GM19395 (cell line): Measurements from ENCODE around the gene NSMCE1.
"Not testable (repeated sequence)": the region's sequence is repeated elsewhere in the genome, so short reads cannot be mapped to it uniquely, and the experiment has no call there.

Experiments
- ATAC-seq: cut with Tn5 transposase; IDR thresholded peaks from one replicate; pipeline ENCODE4 v1.9.1; 2021; ENCODE audit warnings: mild to moderate bottlenecking, moderate library complexity; ENCODE audit not compliant: unreplicated experiment

The NSMCE1 gene

DNA sequence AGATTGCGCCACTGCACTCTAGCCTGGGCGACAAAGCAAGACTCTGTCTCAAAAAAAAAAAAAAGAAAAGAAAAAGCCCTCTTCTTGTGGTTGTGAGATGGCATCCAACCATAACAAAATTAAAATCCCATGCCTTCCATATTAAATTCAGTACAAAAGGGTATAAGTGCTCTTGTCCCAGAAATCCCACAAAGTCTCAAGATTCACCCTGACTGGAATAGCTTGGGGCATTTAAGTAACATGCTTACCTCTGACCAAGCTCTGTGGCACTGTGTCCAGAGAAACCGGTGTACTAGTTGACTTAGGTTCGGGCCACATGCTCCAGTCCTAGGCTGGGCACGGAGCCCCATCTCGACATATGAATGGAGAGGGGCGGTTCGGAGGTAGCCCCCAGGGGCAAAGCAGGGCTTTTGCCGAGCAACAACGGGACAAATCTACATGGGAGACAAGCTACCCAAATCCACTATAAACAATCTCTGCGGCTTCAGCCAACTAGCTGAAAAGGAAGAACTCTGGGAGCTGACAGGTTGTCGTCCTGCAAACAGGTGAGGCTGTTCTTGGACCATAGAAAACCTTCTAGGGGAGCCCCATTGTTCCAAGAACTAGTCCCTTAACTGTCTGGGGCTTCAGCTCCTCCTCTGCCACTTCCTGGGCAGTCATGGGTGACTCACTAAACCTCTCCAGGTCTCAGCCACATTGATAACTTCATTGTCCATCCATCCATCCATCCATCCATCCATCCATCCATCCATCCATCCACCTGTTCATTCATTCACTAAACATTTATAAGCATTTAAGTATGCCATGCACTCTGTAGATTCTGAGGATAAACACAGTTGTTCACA lies 34.9 kb upstream of the NSMCE1 start:
- no peak for ATAC-seq

DNA sequence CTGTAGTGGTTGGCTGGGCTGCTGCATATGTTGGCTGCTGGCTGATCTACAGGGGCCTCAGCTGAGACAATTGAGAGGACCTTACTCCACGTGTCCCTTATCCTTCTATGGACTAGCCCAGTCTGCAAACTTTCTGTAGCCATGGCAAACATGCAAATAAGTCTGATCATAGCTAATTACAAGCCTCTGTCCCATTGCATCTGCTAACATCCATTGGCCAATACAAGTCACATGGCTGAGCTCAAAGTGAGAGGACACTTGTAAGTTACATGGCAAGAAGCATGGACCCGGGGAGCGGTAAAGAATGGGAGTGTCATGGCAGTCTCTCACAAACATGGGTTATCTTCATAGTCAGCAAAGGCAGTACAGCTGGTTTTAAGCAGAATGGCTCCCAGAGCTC lies 33.6 kb upstream of the NSMCE1 start:
- ATAC-seq = no peak

DNA sequence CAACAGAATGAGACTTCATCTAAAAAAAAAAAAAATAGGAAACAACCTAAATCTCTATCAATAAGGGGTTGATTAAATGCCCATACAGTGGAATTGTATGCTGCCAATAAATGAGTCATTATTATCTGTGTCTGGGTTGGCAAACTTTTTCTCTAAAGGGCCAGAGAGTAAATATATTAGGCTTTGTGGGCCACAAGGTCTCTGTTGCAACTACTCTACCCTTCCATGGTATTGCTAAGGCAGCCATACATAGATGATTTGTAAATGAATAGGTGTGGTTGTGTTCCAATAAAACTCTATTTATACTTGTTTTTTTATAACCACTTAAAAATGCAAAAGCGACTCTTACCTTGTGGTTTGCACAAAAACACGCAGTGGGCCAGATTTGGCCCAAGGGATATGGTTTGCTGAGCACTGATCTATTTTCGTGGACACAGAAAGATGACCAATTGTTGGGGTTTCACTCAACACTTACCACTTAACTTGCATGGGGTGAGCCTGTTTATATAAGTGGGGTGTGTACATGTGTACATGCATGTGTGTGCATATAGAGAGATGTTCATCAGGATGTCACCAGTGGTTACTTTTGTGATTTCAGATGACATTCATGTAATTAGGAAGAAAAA lies 32.8 kb upstream of the NSMCE1 start:
- no peak for ATAC-seq

DNA sequence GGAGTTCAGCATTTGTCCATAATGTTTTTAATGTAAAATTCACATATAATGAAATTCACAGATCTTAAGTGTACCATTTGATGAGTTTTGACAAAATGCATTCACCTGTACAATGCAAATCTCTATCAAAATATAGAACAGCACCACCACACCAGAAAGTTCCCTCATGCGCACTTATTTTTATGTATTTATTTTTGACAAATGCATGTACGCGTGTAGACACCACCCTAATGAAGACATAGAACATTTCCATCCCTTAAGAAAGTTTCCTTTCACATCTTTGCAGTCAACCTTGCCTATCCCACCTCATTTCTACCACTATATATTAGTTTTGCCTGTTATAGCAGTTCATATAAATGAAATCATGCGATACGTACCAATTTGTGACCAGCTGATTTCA lies 29.6 kb upstream of the NSMCE1 start:
- no peak for ATAC-seq

DNA sequence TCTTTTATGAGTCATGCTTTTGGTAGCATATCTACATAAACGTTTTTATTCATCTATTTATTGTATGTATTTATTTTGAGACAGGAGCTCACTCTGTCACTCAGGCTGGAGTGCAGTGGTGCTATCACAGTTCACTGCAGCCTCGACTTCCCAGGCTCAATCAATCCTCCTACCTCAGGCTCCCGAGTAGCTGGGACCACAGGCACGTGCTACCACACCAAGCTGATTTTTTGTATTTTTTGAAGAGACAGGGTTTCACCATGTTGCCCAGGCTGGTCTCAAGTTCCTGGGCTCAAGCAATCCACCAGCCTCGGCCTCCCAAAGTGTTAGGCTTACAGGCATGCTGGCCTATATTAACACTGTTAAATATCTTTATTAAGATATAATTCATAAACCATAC lies 24.8 kb upstream of the NSMCE1 start:
- ATAC-seq = no peak

DNA sequence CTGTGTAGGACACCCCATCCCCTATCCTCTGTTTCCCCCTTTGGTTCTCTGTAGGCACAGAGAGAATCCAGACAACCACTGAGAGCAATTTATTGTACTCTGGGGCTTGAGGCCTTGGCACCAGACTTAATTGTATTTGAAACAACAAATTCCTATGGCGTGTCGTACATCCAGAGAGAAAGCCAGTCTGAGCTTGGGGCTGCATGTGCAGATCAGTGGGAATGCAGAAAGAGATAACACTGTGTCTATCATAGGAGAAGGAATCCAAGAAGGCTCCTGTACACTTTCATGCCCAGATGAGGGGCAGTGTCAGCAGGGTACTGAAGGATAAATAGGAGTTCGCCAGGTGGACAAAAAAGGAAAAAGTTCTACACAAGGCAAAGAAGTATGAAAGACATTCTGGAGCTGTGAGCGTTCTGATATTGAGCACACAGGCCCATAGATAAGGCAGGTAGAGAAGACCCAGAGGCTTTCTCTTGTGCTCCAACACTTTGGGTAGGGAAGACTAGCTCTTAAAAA lies 23.2 kb upstream of the NSMCE1 start:
- ATAC-seq = no peak

DNA sequence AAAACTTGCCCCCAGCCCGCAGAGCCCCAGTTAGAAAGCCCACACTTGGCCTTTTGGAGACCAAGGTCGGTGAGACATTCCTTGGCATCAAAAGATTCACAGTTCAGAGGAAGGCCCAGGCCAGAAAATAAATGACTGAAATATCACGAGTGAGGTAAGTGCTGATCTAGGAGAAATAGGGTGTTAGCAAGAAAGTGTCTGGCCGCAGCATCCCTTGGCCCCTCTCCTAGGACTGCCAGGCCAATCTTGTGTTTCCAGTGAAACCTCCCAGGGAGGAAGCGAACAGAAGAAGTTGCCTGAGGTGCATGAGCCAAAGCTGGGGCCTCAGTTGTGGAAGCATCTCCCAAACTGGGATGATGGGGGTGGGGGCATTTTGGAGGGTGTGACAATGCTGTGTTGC lies 22.5 kb upstream of the NSMCE1 start:
- no peak for ATAC-seq

DNA sequence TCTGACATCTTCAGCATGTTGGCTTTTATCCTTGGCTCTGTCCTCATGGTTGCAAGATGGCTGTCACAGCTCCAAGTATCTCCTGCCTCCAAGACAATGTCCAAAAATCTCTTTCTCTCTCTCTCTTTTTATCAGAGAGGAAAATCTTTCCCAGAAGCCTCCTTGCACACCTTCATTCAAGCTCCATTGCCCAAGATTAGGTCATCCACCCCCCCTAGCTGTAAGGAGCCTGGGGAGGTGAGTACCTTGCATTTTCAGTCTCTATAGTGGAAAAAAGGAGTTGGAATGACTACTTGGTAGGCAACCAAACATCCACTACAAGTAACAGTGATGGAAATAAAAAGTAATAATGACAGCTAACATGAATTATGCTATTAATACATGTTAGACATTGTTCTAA lies 22.0 kb upstream of the NSMCE1 start:
- no peak for ATAC-seq

DNA sequence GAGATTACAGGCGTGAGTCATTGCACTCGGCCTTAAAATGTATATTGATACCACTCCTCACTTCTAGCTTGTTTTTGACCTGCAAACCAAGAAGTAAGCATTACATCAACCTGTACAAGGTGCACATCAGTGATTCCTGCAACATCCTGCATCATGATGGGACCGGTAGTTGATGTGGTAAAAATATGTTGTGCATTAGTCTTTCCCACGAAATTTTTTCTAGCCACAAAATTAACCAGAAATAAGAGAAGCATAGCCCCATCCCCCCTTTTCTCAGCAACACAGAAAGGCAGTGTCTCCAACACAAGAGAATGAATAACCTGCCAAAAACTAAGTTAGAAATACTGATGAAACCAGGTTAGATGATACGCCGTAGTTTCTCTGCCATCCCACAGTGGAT lies 21.1 kb upstream of the NSMCE1 start:
- no peak for ATAC-seq

DNA sequence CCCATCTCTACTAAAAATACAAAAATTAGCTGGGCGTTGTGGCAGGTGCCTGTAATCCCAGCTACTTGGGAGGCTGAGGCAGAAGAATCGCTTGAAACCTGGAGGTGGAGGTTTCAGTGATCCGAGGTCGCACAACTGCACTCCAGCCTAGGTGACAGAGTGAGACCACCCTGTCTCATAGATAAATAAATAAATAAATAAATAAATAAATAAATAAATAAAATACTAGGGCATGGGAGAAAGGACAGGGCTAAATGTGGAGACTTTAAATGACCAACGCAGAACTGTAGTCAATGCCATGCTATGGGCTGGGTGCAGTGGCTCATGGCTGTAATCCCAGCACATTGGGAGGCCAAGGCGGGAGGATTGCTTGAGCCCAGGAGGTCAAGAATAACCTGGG lies 19.7 kb upstream of the NSMCE1 start:
- not testable (repeated sequence) for ATAC-seq

DNA sequence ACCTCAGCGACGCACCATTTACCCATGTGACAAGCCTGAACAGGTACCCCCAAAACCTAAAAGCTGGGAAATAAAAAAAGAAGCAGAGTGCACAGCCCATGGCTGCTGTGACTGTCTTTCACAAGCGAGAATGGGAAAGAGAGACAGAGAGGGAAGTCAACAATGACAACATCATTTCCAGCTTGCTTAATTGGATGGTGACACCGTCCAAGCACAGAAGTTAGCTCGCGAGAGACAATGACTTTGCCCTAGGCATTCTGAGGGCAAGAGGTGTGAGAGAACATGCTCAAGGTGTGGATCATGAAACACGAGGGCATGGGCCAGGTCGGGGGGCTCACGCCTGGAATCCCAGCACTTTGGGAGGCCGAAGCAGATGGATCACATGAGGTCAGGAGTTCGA lies 19.3 kb upstream of the NSMCE1 start:
- ATAC-seq = no peak

DNA sequence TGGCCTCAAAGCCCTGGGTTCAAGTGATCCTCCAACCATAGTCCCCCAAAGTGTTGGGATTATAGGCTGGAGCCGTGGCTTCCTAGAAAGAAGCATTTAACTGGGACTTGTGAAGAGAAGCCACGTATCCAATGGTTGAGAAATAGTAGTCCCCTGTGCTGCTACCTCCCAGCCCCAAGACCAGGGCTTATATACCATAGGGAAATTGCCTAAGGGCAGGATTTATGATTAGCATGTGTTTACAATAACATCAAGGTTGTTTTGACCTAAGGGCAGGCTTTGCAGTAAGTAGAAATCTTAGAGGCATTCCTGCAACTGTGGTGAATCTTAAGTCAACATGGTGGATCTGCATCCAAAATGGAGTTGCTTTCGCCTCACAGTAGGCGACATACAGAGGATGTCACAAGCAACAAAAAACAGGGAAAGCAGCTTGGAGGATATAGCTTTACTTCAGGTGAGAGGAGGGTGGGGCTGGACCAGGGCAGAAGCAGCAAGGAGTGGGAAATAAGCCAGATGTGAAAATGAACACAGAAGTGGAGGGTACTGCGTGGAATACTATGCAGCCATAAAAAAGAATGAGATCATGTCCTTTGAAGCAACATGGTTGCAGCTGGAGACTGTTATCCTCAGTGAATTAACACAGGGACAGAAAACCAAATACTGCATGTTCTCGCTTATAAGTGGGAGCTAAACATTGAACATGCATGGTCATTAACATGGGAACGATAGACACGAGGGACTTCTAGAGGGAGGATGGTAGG lies 18.7 kb upstream of the NSMCE1 start:
- ATAC-seq = no peak

DNA sequence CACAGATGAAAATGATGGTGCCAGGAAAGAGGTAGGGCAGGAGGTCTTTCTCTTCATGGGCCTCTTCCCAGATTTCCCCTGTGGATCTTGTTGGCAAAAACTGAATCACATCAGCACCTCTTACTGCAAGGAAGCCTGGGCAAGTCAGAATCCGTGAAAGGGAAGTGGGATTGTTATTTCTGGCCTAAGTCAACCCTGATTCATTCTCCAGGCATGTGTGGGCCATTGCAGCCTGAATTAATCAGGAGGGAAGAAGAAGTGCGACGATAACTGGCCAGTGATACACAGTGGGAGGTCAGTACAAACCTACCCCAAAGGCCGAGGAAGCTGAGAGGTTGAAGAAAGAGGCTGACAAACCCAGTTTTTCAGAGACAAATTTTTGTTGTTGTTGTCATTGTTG lies 17.9 kb upstream of the NSMCE1 start:
- no peak for ATAC-seq

DNA sequence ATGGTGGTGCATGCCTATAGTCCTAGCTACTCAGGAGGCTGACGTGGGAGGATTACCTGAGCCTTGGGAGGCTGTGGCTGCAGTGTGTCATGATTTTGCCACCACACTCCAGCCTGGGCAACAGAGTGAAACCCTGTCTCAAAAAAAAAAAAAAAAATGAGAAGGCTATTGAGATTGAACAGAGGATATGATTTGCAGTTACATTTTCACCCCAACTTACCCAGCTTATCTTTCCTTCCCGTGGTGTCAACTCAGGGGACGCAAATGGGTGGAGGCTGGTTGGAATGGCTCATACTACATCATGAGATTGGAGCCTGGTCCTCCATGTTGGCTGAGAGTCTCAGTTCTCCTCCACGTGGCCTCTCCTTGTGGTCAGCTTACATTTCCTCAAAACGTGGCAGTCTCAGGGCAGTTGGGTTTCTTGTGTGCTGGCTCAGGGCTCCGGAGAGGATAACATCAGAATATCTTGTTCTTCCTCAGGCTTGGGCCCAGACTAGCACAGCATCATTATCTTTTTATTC lies 17.2 kb upstream of the NSMCE1 start:
- ATAC-seq = no peak

DNA sequence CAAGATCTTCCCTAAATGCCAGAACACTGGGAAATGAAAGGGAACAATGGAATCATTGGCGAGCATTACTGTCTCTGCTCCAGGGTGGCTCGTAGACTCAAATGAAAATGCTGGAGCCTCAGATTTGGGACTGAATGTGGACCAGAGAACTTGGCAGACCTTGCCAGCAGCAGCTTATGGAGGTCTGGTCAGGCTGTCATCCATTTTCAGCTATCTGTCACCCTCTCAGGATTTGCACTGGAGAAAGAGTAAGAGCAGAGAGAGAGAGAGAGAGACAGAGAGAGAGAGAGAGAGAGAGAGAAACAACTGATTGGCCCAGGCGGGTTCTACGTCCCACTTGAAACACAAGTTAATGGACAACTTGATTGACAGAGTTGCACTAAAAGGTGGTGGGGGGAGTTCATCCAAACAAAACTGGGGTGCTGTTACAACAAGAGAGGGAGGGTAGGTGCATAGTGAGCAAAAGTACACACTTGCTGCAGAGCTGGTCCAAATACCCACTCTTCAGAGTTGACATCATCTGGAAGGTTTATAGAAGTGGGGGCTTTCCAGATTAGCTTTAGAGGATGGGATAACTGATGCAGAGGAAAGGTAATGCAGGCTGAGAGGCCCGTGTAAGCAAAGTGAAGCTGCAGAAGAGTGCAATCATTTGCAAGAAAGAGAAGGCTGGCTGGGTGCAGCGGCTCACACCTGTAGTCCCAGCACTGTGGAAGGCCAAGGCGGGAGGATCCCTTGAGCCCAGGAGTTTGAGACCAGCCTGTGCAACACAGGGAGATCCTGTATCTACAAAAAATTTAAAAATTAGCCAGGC lies 16.5 kb upstream of the NSMCE1 start:
- no peak for ATAC-seq

DNA sequence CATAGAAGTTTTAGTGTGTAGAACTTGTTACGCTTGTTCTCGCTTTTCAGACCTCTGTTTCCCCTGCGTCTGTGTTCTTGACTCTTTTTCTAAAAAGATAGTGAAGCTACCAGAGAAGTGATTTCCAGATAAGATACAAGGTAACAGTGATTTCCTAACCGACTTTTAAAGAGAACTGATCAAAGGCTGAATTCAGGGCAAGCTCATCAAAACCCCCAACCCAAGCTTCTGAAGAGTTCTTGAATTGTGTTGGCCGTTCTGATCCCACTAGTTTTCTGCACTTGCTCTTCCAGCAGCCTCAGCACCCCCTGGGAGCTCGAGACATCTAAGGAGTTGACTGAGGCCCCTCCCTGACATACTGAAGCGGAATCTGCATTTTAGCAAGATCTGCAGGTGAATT lies 12.7 kb upstream of the NSMCE1 start:
- no peak for ATAC-seq

DNA sequence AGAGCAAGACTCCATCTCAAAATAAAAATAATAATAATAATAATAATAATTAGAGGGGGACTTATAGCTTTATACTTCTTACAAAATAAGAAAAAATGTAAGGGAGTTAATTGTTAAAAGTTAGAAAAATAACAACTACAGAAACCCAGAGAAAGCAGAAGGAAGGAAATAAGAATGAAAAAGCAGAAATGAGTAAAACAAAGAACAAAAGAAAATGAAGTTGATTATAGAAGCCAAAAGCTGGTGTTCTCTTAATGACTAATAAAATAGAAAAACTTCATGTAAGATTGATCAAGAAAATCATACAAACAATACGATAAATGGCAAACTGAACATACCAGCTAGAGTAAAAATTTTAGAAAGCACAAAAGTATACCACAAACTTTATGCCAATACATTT lies 6.8 kb upstream of the NSMCE1 start:
- ATAC-seq = no peak

DNA sequence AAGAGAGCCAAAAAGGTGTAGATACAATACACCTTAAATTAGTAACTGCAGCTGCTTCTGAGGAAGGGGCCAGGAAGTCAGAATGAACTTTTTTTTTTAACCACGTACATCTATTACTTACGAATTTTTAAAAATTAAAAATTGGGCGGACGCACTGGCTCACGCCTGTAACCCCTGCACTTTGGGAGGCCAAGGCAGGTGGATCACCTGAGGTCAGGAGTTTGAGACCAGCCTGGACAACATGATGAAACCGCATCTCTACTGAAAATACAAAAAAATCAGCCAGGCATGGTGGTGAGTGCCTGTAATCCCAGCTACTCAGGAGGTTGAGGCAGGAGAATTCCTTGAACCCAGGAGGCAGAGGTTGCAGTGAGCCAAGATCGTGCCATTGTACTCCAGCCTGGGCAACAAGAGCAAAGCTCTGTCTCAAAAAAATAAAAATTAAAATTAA lies 5.9 kb upstream of the NSMCE1 start:
- ATAC-seq = not testable (repeated sequence)

DNA sequence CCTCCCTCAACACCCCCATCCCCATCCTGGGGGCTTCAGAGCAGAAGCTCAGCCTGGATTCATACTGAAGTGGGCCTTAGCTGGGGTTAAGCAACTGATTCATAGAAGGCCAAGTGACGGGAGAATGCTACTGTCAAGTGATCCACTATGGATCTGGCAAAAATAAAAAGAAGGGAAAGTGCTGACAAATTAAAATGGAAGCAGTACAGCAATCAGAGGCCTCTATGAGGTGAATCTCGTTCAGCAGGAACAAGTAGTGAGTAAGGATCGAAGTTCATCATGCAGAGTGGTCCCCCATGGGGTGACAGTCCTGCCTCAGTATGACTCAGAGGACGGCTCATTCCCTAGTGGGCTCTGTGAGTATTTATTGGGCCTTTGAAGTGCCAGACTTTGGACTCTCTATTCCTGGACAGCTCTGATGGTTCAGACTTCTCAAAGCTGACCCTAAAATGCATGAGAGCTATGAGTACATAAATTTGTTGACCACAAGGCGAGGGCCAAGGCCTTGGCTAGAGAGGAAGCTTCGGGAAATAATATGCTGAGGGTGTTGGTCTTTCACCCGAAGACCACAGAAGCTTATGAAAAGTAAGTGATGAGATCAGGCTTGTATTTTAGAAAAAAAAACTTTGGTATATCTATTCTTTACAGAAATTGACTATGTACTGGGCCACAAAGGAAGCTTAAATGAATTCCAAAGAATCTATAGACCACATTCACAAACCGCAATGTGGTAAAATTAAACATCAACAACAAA lies 5.3 kb upstream of the NSMCE1 start:
- ATAC-seq = no peak

DNA sequence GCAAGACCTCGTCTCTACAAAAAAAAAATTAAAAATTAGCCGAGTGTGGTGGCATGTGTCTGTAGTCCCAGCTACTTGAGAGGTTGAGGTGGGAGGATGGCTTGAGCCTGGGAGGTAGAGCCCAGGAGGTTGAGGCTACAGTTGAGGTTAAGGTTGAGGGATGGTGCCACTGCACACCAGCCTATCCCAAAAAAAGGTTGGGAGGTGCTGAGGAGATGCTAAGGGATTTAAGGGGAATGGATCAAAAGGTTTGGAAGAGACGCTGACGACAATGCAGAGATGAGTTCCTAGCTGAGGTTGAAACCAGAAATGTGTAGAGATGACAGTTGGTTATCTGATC lies 4.7 kb upstream of the NSMCE1 start:
- no peak for ATAC-seq
